ENCODE results near the gene PID1. TPM values are rescaled to one million over a fixed set of nuclear protein-coding genes. Genes with fewer than 3 reads are reported as not detected.

PID1 gene
- total RNA-seq, 1 experiment from 2014 or later, result not detected

DNA sequence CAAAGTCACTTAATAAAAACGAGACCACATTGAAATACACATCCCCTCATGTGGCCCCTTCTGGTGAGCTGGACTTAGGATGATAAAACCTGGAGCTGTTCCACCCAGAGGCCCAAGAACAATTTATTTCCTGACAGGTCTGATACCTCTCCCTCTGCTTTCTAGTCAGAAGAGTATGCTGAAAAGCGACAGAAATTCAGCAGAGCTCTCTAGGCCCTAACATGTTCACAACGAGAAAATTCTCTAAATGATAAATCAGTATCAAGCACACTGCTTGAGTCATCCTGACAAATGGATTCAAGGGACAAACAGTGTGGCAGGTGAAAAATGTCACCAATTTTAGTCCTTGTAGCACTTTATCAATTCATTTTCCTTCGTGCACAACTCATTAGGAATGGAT, 233.5 kb downstream of the PID1 start:
- Histone ChIP-seq H3K79me2 (ENCODE audit: low read depth) (no peaks in the 10 kb centered on the region), H2AFZ (no peak overlapping the region), H4K20me1 (ENCODE audit: insufficient read depth) (no peaks in the 10 kb centered on the region), H3K4me1 (replicated peaks; ENCODE audit: insufficient read depth) (no peaks in the 10 kb centered on the region), H3K9me2 (ENCODE audit: insufficient read depth) (no peaks in the 10 kb centered on the region), H3K4me3 (no peak overlapping the region), H3K27ac (no peak overlapping the region), H3K36me3 (ENCODE audit: low read depth) (no peaks in the 10 kb centered on the region), H3F3A (ENCODE audit: insufficient read depth, low read depth) (no peaks in the 10 kb centered on the region), H3K9me3 (ENCODE audit: insufficient read depth, low read depth) (no peaks in the 10 kb centered on the region), H3K4me2 (no peak overlapping the region), H3K27me3 (ENCODE audit: insufficient read depth, low read depth) (0 out of 2 replicates have a peak, but pooled peaks cover 5% of the 10 kb centered on the region)
- TF ChIP-seq EZH2 (IDR thresholded peaks at IDR 0.05; ENCODE audit: low read depth), result no peak
- TF ChIP-seq, protein P1, sequence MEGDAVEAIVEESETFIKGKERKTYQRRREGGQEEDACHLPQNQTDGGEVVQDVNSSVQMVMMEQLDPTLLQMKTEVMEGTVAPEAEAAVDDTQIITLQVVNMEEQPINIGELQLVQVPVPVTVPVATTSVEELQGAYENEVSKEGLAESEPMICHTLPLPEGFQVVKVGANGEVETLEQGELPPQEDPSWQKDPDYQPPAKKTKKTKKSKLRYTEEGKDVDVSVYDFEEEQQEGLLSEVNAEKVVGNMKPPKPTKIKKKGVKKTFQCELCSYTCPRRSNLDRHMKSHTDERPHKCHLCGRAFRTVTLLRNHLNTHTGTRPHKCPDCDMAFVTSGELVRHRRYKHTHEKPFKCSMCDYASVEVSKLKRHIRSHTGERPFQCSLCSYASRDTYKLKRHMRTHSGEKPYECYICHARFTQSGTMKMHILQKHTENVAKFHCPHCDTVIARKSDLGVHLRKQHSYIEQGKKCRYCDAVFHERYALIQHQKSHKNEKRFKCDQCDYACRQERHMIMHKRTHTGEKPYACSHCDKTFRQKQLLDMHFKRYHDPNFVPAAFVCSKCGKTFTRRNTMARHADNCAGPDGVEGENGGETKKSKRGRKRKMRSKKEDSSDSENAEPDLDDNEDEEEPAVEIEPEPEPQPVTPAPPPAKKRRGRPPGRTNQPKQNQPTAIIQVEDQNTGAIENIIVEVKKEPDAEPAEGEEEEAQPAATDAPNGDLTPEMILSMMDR (conservative IDR thresholded peaks at IDR 0.05), result no peak
- ChIA-PET CTCF (no interaction called here), POLR2A (ENCODE audit: unreplicated experiment) (no interaction called here)
- intact Hi-C loops (cut with micrococcal nuclease; ENCODE audit: unreplicated experiment), result no loop called here
- DNase-seq, result no peak
- no TSS peak for BruUV-seq (replicated peaks)

DNA sequence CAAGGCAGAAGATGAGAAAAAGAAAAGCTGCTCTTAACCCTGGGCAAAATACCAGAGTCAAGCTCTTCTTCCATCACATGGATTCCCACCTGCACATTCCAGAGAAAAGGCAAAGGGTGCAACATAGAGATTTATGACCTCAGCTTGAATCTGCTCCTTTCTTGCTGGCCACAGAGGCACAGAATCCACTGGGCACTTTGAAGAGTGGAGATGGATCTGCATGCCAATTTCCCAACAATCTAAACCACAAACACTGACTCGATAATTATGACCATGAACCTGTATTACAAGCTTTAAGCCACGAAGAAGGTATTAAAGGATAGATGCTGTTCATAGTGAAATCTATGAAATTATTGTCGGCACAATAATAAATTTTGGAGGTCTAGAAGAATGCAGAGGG, 237.3 kb downstream of the PID1 start:
- Histone ChIP-seq H3K36me3 (ENCODE audit: low read depth) (no peaks in the 10 kb centered on the region), H3K27ac (no peak overlapping the region), H3K9me3 (ENCODE audit: insufficient read depth, low read depth) (no peaks in the 10 kb centered on the region), H3K4me3 (no peak overlapping the region), H3F3A (ENCODE audit: insufficient read depth, low read depth) (no peaks in the 10 kb centered on the region), H3K27me3 (ENCODE audit: insufficient read depth, low read depth) (no peaks in the 10 kb centered on the region), H2AFZ (no peak overlapping the region), H3K4me1 (replicated peaks; ENCODE audit: insufficient read depth) (no peaks in the 10 kb centered on the region), H3K79me2 (ENCODE audit: low read depth) (no peaks in the 10 kb centered on the region), H4K20me1 (ENCODE audit: insufficient read depth) (no peaks in the 10 kb centered on the region), H3K4me2 (no peak overlapping the region), H3K9me2 (ENCODE audit: insufficient read depth) (no peaks in the 10 kb centered on the region)
- DNase-seq, result no peak
- POLR2A ChIA-PET (ENCODE audit: unreplicated experiment), result no interaction called here
- BruUV-seq (replicated peaks), result no TSS peak
- intact Hi-C loops (cut with micrococcal nuclease; ENCODE audit: unreplicated experiment), result no loop called here
- TF ChIP-seq, protein P1 (conservative IDR thresholded peaks at IDR 0.05), result no peak
- TF ChIP-seq EZH2 (IDR thresholded peaks at IDR 0.05; ENCODE audit: low read depth), result no peak
- CTCF ChIA-PET, result no interaction called here

GRCh38 chr2:229032608-229033234, 238.4 kb downstream of the PID1 start:
- H3K27me3 ChIP-seq (ENCODE audit: insufficient read depth, low read depth), result no peaks in the 10 kb centered on the region
- DNase-seq, result no peak
- no peaks in the 10 kb centered on the region for H3K9me3 ChIP-seq (ENCODE audit: insufficient read depth, low read depth)
- intact Hi-C loops (cut with micrococcal nuclease; ENCODE audit: unreplicated experiment), result no loop called here
- H3K79me2 ChIP-seq (ENCODE audit: low read depth), result no peaks in the 10 kb centered on the region
- TF ChIP-seq, protein P1 (conservative IDR thresholded peaks at IDR 0.05), result no peak
- no peak for TF ChIP-seq EZH2 (IDR thresholded peaks at IDR 0.05; ENCODE audit: low read depth)
- H3K4me1 ChIP-seq (replicated peaks; ENCODE audit: insufficient read depth), result no peaks in the 10 kb centered on the region
- H3F3A ChIP-seq (ENCODE audit: insufficient read depth, low read depth), result no peaks in the 10 kb centered on the region
- BruUV-seq (replicated peaks), result no TSS peak
- CTCF ChIA-PET, result no interaction called here
- no peaks in the 10 kb centered on the region for H3K36me3 ChIP-seq (ENCODE audit: low read depth)
- H3K9me2 ChIP-seq (ENCODE audit: insufficient read depth), result no peaks in the 10 kb centered on the region
- H3K4me3 ChIP-seq, result no peak overlapping the region
- no peaks in the 10 kb centered on the region for H4K20me1 ChIP-seq (ENCODE audit: insufficient read depth)
- no peak overlapping the region for H3K4me2 ChIP-seq
- no peak overlapping the region for H3K27ac ChIP-seq
- H2AFZ ChIP-seq, result no peak overlapping the region
- POLR2A ChIA-PET (ENCODE audit: unreplicated experiment), result no interaction called here

All from PC-9 (cell line).